GM19397 (cell line): ENCODE data around the gene ANKRD55.
"Not testable (repeated sequence)": the region's sequence is repeated elsewhere in the genome, so short reads cannot be mapped to it uniquely, and the experiment has no call there.

Experiments
- ATAC-seq: cut with Tn5 transposase; IDR thresholded peaks from one replicate; pipeline ENCODE4 v1.9.1; 2021; ENCODE audit warnings: mild to moderate bottlenecking, moderate library complexity; ENCODE audit not compliant: unreplicated experiment

ANKRD55 gene

GRCh38 chr5:56253924-56254323, 20.8 kb upstream of the ANKRD55 start:
- no peak for ATAC-seq

- ATAC-seq = no peak
These were observed 20.0 kb upstream of the ANKRD55 start for GRCh38 chr5:56253126-56253525.

- no peak for ATAC-seq
These were observed 18.9 kb upstream of the ANKRD55 start for GRCh38 chr5:56251918-56252553.

- ATAC-seq = no peak
These were observed 18.3 kb upstream of the ANKRD55 start for GRCh38 chr5:56251440-56251839.

GRCh38 chr5:56250011-56250410, 16.9 kb upstream of the ANKRD55 start:
- ATAC-seq = no peak

- not testable (repeated sequence) for ATAC-seq
These were observed 16.0 kb upstream of the ANKRD55 start for GRCh38 chr5:56249085-56249484.

GRCh38 chr5:56247592-56247991, 14.5 kb upstream of the ANKRD55 start:
- ATAC-seq = no peak

GRCh38 chr5:56246769-56247168, 13.6 kb upstream of the ANKRD55 start:
- no peak for ATAC-seq

- ATAC-seq = no peak
These were observed 12.4 kb upstream of the ANKRD55 start for GRCh38 chr5:56245481-56245880.

GRCh38 chr5:56244627-56245026, 11.5 kb upstream of the ANKRD55 start:
- no peak for ATAC-seq

GRCh38 chr5:56242271-56242670, 9.1 kb upstream of the ANKRD55 start:
- not testable (repeated sequence) for ATAC-seq

GRCh38 chr5:56232538-56232937, 592 bp downstream of the ANKRD55 start:
- no peak for ATAC-seq

- no peak for ATAC-seq
These were observed 2.6 kb downstream of the ANKRD55 start for GRCh38 chr5:56230576-56230975.

GRCh38 chr5:56229111-56229510, 4.0 kb downstream of the ANKRD55 start:
- no peak for ATAC-seq

GRCh38 chr5:56228631-56229030, 4.5 kb downstream of the ANKRD55 start:
- no peak for ATAC-seq

GRCh38 chr5:56227691-56228090, 5.4 kb downstream of the ANKRD55 start:
- ATAC-seq = no peak

GRCh38 chr5:56223298-56223697, 9.8 kb downstream of the ANKRD55 start:
- ATAC-seq = not testable (repeated sequence)

GRCh38 chr5:56221601-56222000, 11.5 kb downstream of the ANKRD55 start:
- not testable (repeated sequence) for ATAC-seq

GRCh38 chr5:56215019-56215830, 17.9 kb downstream of the ANKRD55 start:
- no peak for ATAC-seq

GRCh38 chr5:56213886-56214535, 19.1 kb downstream of the ANKRD55 start:
- not testable (repeated sequence) for ATAC-seq

GRCh38 chr5:56212130-56212879, 20.8 kb downstream of the ANKRD55 start:
- no peak for ATAC-seq
